Measurements from ENCODE around the gene MNAT1.
"Not testable (repeated sequence)": the region's sequence is repeated elsewhere in the genome, so short reads cannot be mapped to it uniquely, and the experiment has no call there.

Gene MNAT1

GRCh38 chr14:60744566-60744965 lies 10.0 kb downstream of the MNAT1 start:
- DNase-seq = no peak

GRCh38 chr14:60753264-60754119 lies 18.9 kb downstream of the MNAT1 start:
- DNase-seq = no peak

GRCh38 chr14:60756847-60757246 lies 22.3 kb downstream of the MNAT1 start:
- no peak for DNase-seq

- DNase-seq = no peak
These were observed 23.0 kb downstream of the MNAT1 start for GRCh38 chr14:60757567-60758002.

- DNase-seq = no peak
These were observed 24.3 kb downstream of the MNAT1 start for GRCh38 chr14:60758885-60759284.

GRCh38 chr14:60760209-60760608 lies 25.6 kb downstream of the MNAT1 start:
- DNase-seq = no peak

- no peak for DNase-seq
These were observed 26.2 kb downstream of the MNAT1 start for GRCh38 chr14:60760644-60761364.

- no peak for DNase-seq
These were observed 34.0 kb downstream of the MNAT1 start for GRCh38 chr14:60768602-60769001.

GRCh38 chr14:60771117-60771516 lies 36.6 kb downstream of the MNAT1 start:
- DNase-seq = no peak

- DNase-seq = no peak
These were observed 39.0 kb downstream of the MNAT1 start for GRCh38 chr14:60773558-60773957.

- DNase-seq = no peak
These were observed 40.7 kb downstream of the MNAT1 start for GRCh38 chr14:60775296-60775695.

GRCh38 chr14:60777856-60778578 lies 43.5 kb downstream of the MNAT1 start:
- no peak for DNase-seq

- DNase-seq = not testable (repeated sequence)
These were observed 45.4 kb downstream of the MNAT1 start for GRCh38 chr14:60779745-60780514.

GRCh38 chr14:60780558-60780957 lies 46.0 kb downstream of the MNAT1 start:
- not testable (repeated sequence) for DNase-seq

GRCh38 chr14:60786905-60787304 lies 52.3 kb downstream of the MNAT1 start:
- DNase-seq = no peak

GRCh38 chr14:60789656-60790055 lies 55.1 kb downstream of the MNAT1 start:
- DNase-seq = no peak

GRCh38 chr14:60790850-60791249 lies 56.3 kb downstream of the MNAT1 start:
- DNase-seq = no peak

- no peak for DNase-seq
These were observed 61.9 kb downstream of the MNAT1 start for GRCh38 chr14:60796434-60796833.

- DNase-seq = no peak
These were observed 65.8 kb downstream of the MNAT1 start for GRCh38 chr14:60800409-60800808.

GRCh38 chr14:60803871-60804270 lies 69.3 kb downstream of the MNAT1 start:
- DNase-seq = no peak

- no peak for DNase-seq
These were observed 71.4 kb downstream of the MNAT1 start for GRCh38 chr14:60805841-60806430.

- DNase-seq = no peak
These were observed 72.7 kb downstream of the MNAT1 start for GRCh38 chr14:60807247-60807646.

Measured in GOT3 (cell line).